Measurements from ENCODE around the gene OR6C76. TPM values are rescaled to one million over a fixed set of nuclear protein-coding genes. Genes with fewer than 3 reads are reported as not detected.
A peak's percentile ranks its signal among the peaks of the same experiment; 100 is the strongest.

Gene OR6C76
- total and polyA plus RNA-seq, 2 of the 8 experiments (the other 6 are each of a cell fraction or from before 2014, with no cell fraction given) = not detected

GRCh38 chr12:55428331-55429243 is 2.5 kb downstream of the OR6C76 start:
- no peak overlapping the region for H2AK5ac ChIP-seq (ENCODE audit: low read depth, low read length)
- H2AFZ ChIP-seq (ENCODE audit: low read length) = no peak overlapping the region
- 33% methylated on average over 1 of the region's 1 CpG; no CpG with 5 or more reads in 1 of the 2 experiments for WGBS, 2 experiments (ENCODE audit: extremely low coverage in 1 of 2, insufficient coverage in 1 of 2, insufficient read length in 1 of 2, insufficient replicate concordance in 2 of 2, low coverage in 1 of 2, low lambda C conversion rate in 2 of 2, missing lambda C conversion rate in 1 of 2)
- no peak overlapping the region for H3K9ac ChIP-seq (replicated peaks in 1 of 4; ENCODE audit: extremely low read depth in 1 of 4, low read depth in 3 of 4, low read length in 3 of 4)
- FAIRE-seq (no peak), DNase-seq (ENCODE audit: low read depth in 1 of 2, low spot score in 2 of 2) (no peak)
- H2BK120ac ChIP-seq (replicated peaks; ENCODE audit: low read depth, low read length) = no peak overlapping the region
- no peak overlapping the region for H4K8ac ChIP-seq (ENCODE audit: extremely low read depth, insufficient read depth, low read length)
- H3K4me2 ChIP-seq (ENCODE audit: insufficient read depth in 1 of 2, low read depth in 2 of 2, low read length in 2 of 2) = peak overlapping the region; percentile 46 to 52
- H3K56ac ChIP-seq (replicated peaks; ENCODE audit: insufficient read length, low read depth, low read length) = no peak overlapping the region
- H4K20me1 ChIP-seq (replicated peaks in 1 of 2; ENCODE audit: control insufficient read depth in 1 of 2, insufficient read depth in 2 of 2, low read length in 2 of 2) = no peaks in the 10 kb centered on the region
- no peaks in the 10 kb centered on the region for H3K79me2 ChIP-seq (ENCODE audit: control insufficient read depth in 1 of 2, insufficient read depth in 2 of 2, low read length in 2 of 2)
- no peak overlapping the region for H2BK20ac ChIP-seq (ENCODE audit: low read length)
- no peaks in the 10 kb centered on the region for H3K23me2 ChIP-seq (ENCODE audit: low read depth, low read length)
- no peaks in the 10 kb centered on the region for H3K9me3 ChIP-seq (ENCODE audit: insufficient read depth in 2 of 2, low read depth in 1 of 2, low read length in 1 of 2)
- ChIA-PET CTCF (ENCODE audit: partially characterized antibody) (interaction anchor here (1.0 kb wide), 1 partner anchor 41 kb away, joined by 3 read pairs; the partner anchor contains the start of gene OR6C70), POLR2A (ENCODE audit: partially characterized antibody) (no interaction called here)
- TF ChIP-seq SIX5 (IDR thresholded peaks at IDR 0.05; ENCODE audit: low read depth, low read length) (no peak), BACH1 (IDR thresholded peaks at IDR 0.05; ENCODE audit: low read length) (peak; percentile 53)
- no peak overlapping the region for H2BK15ac ChIP-seq (ENCODE audit: low read length)
- H3K27me3 ChIP-seq (replicated peaks in 1 of 4; ENCODE audit: control insufficient read depth in 3 of 4, extremely low read depth in 1 of 4, insufficient read depth in 3 of 4, low read length in 3 of 4) = no peaks in the 10 kb centered on the region
- H3K23ac ChIP-seq (ENCODE audit: insufficient read length) = no peak overlapping the region
- no peak overlapping the region for H2BK5ac ChIP-seq (ENCODE audit: low read depth, low read length)
- no peak overlapping the region for H3K14ac ChIP-seq (ENCODE audit: insufficient read length)
- H3K4me1 ChIP-seq (replicated peaks in 1 of 4; ENCODE audit: control insufficient read depth in 3 of 4, insufficient read depth in 4 of 4, low read length in 3 of 4) = peaks cover 0 to 8% (median 2%) of the 10 kb centered on the region in 4 experiments; a peak in 3 of 7 replicates
- no peak overlapping the region for H3K4ac ChIP-seq (replicated peaks; ENCODE audit: insufficient read length, low read depth, low read length)
- H4K91ac ChIP-seq (replicated peaks; ENCODE audit: insufficient read length, low read length) = no peak overlapping the region
- no peak overlapping the region for H3K18ac ChIP-seq (ENCODE audit: extremely low read depth, low read length)
- H3K36me3 ChIP-seq (ENCODE audit: control insufficient read depth in 2 of 4, insufficient read depth in 4 of 4, low read length in 3 of 4) = no peaks in the 10 kb centered on the region
- no peaks in the 10 kb centered on the region for H3K79me1 ChIP-seq (ENCODE audit: low read depth, low read length)
- H3K4me3 ChIP-seq (ENCODE audit: extremely low read depth in 1 of 4, insufficient read depth in 2 of 4, low read depth in 3 of 4, low read length in 4 of 4) = peak overlapping the region in 1 of 4 experiments; percentile 23; a peak in 2 of 8 replicates
- H2BK12ac ChIP-seq (ENCODE audit: low read depth, low read length) = no peak overlapping the region
- H4K5ac ChIP-seq (ENCODE audit: insufficient read length, low read depth, low read length) = no peak overlapping the region
- H3K27ac ChIP-seq (ENCODE audit: low read depth, low read length) = no peak overlapping the region

All from H1 (cell line).